Liver (tissue), 9 donors: Measurements from ENCODE around the gene RNF38. TPM values are rescaled to one million over a fixed set of nuclear protein-coding genes. Genes with fewer than 3 reads are reported as not detected.

Experiments
- DNase-seq: peaks from one replicate; pipeline ENCODE4 v3.0.0-alpha.2; 2017; ENCODE audit warnings: low spot score
- H3K27ac ChIP-seq, 2 donors: one replicate each; pipeline ENCODE4 v1.7.0; 2013; ENCODE audit warnings: inconsistent platforms in 2 of 2, low read length in 2 of 2, control low read depth in 1 of 2, low read depth in 1 of 2, mild to moderate bottlenecking in 1 of 2
- H3K27me3 ChIP-seq, 4 donors: one replicate each; pipeline versions ENCODE4 v1.6.1 to v1.7.0; 2013; ENCODE audit warnings: low read length in 3 of 4, inconsistent platforms in 1 of 4, mild to moderate bottlenecking in 1 of 4, moderate library complexity in 1 of 4; ENCODE audit not compliant: control insufficient read depth in 4 of 4, insufficient read depth in 4 of 4
- H3K36me3 ChIP-seq, 4 donors: one replicate each; pipeline versions ENCODE4 v1.6.1 to v1.7.0; 2013; ENCODE audit warnings: low read length in 3 of 4, mild to moderate bottlenecking in 3 of 4, low read depth in 1 of 4, moderate library complexity in 1 of 4; ENCODE audit not compliant: control insufficient read depth in 4 of 4, insufficient read depth in 3 of 4
- H3K4me1 ChIP-seq, 4 donors: one replicate each; pipeline versions ENCODE4 v1.6.1 to v1.7.0; 2013; ENCODE audit warnings: low read length in 3 of 4, mild to moderate bottlenecking in 3 of 4, moderate library complexity in 1 of 4; ENCODE audit not compliant: control insufficient read depth in 4 of 4, insufficient read depth in 4 of 4
- H3K4me3 ChIP-seq, 3 donors: one replicate each; pipeline versions ENCODE4 v1.6.1 to v1.7.0; 2013; ENCODE audit warnings: low read length in 3 of 3, control low read depth in 1 of 3, low read depth in 1 of 3, mild to moderate bottlenecking in 1 of 3
- H3K9ac ChIP-seq, 2 donors: one replicate each; pipeline ENCODE4 v1.7.0; 2013; ENCODE audit warnings: low read length in 2 of 2, mild to moderate bottlenecking in 2 of 2, moderate library complexity in 2 of 2, control low read depth in 1 of 2, low read depth in 1 of 2
- H3K9me3 ChIP-seq, 4 donors: one replicate each; pipeline versions ENCODE4 v1.6.1 to v1.7.0; 2013; ENCODE audit warnings: low read length in 3 of 4; ENCODE audit not compliant: control insufficient read depth in 4 of 4
- CTCF ChIP-seq: fragments of 150-350 bp; IDR thresholded peaks from 2 replicates; pipeline ENCODE4 v1.5.1; 2017; ENCODE audit warnings: improper control_type of control experiment, low read depth, low read length; ENCODE audit not compliant: missing input control
- EGR1 ChIP-seq, 2 donors: IDR thresholded peaks; 2 replicates each; pipeline ENCODE4 v1.6.1; 2016 to 2018; ENCODE audit warnings: antibody characterized with exemption in 2 of 2, low read depth in 2 of 2
- FOXA1 ChIP-seq: IDR thresholded peaks from 2 replicates; pipeline ENCODE4 v1.6.1; 2016; ENCODE audit warnings: antibody characterized with exemption
- FOXA2 ChIP-seq: IDR thresholded peaks from 2 replicates; pipeline ENCODE4 v1.6.1; 2016; ENCODE audit warnings: antibody characterized with exemption
- GABPA ChIP-seq, 2 donors: IDR thresholded peaks in 1 of 2; conservative IDR thresholded peaks in 1 of 2; 2 replicates each; pipeline ENCODE4 v1.6.1; 2016; ENCODE audit warnings: antibody characterized with exemption in 2 of 2, mild to moderate bottlenecking in 1 of 2, moderate library complexity in 1 of 2
- HNF4A ChIP-seq, 2 donors: conservative IDR thresholded peaks; 2 replicates each; pipeline ENCODE4 v1.6.1; 2016; ENCODE audit warnings: antibody characterized with exemption in 2 of 2, mild to moderate bottlenecking in 2 of 2
- HNF4G ChIP-seq: IDR thresholded peaks from 2 replicates; pipeline ENCODE4 v1.6.1; 2016; ENCODE audit warnings: antibody characterized with exemption
- JUND ChIP-seq, 2 donors: IDR thresholded peaks; 2 replicates each; pipeline ENCODE4 v1.6.1; 2016; ENCODE audit warnings: antibody characterized with exemption in 2 of 2
- MAX ChIP-seq: IDR thresholded peaks from 2 replicates; pipeline ENCODE4 v1.6.1; 2016; ENCODE audit warnings: antibody characterized with exemption
- NR2F2 ChIP-seq: IDR thresholded peaks from 2 replicates; pipeline ENCODE4 v1.6.1; 2016; ENCODE audit warnings: antibody characterized with exemption
- RAD21 ChIP-seq, 2 donors: IDR thresholded peaks; 2 replicates each; pipeline ENCODE4 v1.6.1; 2016; ENCODE audit warnings: antibody characterized with exemption in 2 of 2, mild to moderate bottlenecking in 2 of 2
- RXRA ChIP-seq, 2 donors: IDR thresholded peaks; 2 replicates each; pipeline ENCODE4 v1.6.1; 2017 to 2018; ENCODE audit warnings: antibody characterized with exemption in 2 of 2, mild to moderate bottlenecking in 1 of 2
- SP1 ChIP-seq: IDR thresholded peaks from 2 replicates; pipeline ENCODE4 v1.6.1; 2018; ENCODE audit warnings: antibody characterized with exemption, mild to moderate bottlenecking
- TAF1 ChIP-seq: conservative IDR thresholded peaks from 2 replicates; pipeline ENCODE4 v1.6.1; 2016; ENCODE audit warnings: antibody characterized with exemption, mild to moderate bottlenecking
- YY1 ChIP-seq: IDR thresholded peaks from 2 replicates; pipeline ENCODE4 v1.6.1; 2016; ENCODE audit warnings: antibody characterized with exemption, mild to moderate bottlenecking
- WGBS: extraction: QIAGEN DNeasy Blood & Tissue Kit; methylation state at CpG from one replicate; pipeline ENCODE4 v1.1.7; 2013; 5-methylcytosine and 5-hydroxymethylcytosine counted together
- polyA plus RNA-seq, 2 donors: library from polyadenylated mRNA; stranded (reverse) in 1 of 2; unstranded in 1 of 2; fragments of 200-250 nt in 1 of 2; fragments of >200 nt in 1 of 2; fragmentation: Nextera tagmentation in 1 of 2; extraction: Ambion mirVana in 1 of 2; gene quantifications; one replicate each; pipeline versions ENCODE4 v1.2.1 to v1.2.3, GENCODE V29; 2013 to 2015
- total RNA-seq, 2 donors: library from RNA; depleted of rRNA; stranded (reverse); fragments of >200 nt; gene quantifications; one replicate each; pipeline ENCODE4 v1.2.3, GENCODE V29; 2014
- TF ChIP-seq, protein P1 (sequence below): IDR thresholded peaks from 2 replicates; pipeline ENCODE4 v1.6.1; 2016; ENCODE audit warnings: antibody characterized with exemption
- TF ChIP-seq, protein P2 (sequence below): IDR thresholded peaks from 2 replicates; pipeline ENCODE4 v1.6.1; 2016; ENCODE audit warnings: antibody characterized with exemption
- TF ChIP-seq, protein P3 (sequence below): IDR thresholded peaks from 2 replicates; pipeline ENCODE4 v1.6.1; 2016; ENCODE audit warnings: antibody characterized with exemption, mild to moderate bottlenecking
- donor health status: healthy.
- donor health status: healthy.
- donor health status: healthy.
- donor health status: healthy.
- donor health status: healthy.

The RNF38 gene
- total and polyA plus RNA-seq, 4 donors = 3.4 to 16.4 (median 6.9) TPM

DNA sequence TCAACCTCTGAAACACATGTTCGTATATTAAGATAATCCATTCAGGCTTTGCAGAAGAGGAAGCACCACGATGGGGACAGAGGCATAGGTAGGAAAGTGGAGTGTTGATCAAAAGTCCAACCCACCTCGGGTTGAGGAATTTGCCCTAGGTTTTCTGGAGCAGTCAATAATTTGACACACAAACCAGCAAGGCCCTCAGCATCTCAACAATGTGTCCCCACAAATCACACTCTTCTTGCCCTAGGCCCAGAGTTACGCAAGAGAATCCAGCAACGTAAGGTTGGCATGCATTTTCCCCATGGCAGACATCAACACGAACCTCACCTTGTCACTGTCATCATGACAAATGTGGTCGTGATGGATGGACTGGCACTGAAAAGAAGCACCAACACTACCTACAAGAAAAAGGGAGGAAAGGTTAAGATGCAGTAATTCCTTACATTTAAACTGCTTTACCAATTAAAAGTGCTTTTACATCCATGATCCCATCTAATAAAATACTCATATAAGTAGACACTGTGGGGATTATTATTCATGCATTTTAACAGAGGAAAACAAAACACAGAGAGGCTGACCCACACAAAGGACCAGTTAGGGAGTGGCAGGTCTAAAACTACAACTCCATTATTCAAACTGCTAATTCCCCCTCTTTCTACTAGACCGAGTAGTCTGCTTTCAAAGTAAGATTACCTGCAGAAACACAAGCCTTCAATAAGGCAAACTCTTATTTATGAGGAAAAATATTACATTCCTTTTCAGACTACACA is 24.4 kb upstream of the RNF38 start:
- Histone ChIP-seq H3K36me3 (peaks cover 0 to 2% (median 0%) of the 10 kb centered on the region in 4 donors), H3K9ac (no peak overlapping the region), H3K9me3 (no peaks in the 10 kb centered on the region), H3K4me1 (peaks cover 9 to 20% (median 14%) of the 10 kb centered on the region in 4 donors), H3K27me3 (no peaks in the 10 kb centered on the region), H3K27ac (no peak overlapping the region), H3K4me3 (no peak overlapping the region)
- TF ChIP-seq EGR1 (IDR thresholded peaks at IDR 0.05; ENCODE audit: low read depth in 2 of 2) (no peak), SP1 (peak; percentile 34), HNF4G (peak; percentile 41), TAF1 (no peak), JUND (IDR thresholded peaks at IDR 0.05) (no peak), RXRA (IDR thresholded peaks at IDR 0.05) (peak; percentile 41 to 67), HNF4A (conservative IDR thresholded peaks at IDR 0.05) (peak; percentile 86 to 91)
- WGBS = 51% methylated on average over 8 of the region's 8 CpGs
- no peak for DNase-seq

- peaks cover 16 to 32% (median 21%) of the 10 kb centered on the region in 4 donors for H3K4me1 ChIP-seq
- no peaks in the 10 kb centered on the region for H3K9me3 ChIP-seq
- no peak overlapping the region for H3K9ac ChIP-seq
- H3K36me3 ChIP-seq = peaks cover 0 to 2% (median 0%) of the 10 kb centered on the region in 4 donors
- 91% methylated on average over 3 of the region's 3 CpGs for WGBS
- DNase-seq = no peak
- no peak overlapping the region for H3K4me3 ChIP-seq
- no peaks in the 10 kb centered on the region for H3K27me3 ChIP-seq
- H3K27ac ChIP-seq = no peak overlapping the region
- TF ChIP-seq YY1 (no peak), JUND (IDR thresholded peaks at IDR 0.05) (no peak), NR2F2 (no peak), SP1 (no peak), EGR1 (IDR thresholded peaks at IDR 0.05; ENCODE audit: low read depth in 2 of 2) (no peak), CTCF (no peak), RXRA (IDR thresholded peaks at IDR 0.05) (no peak), FOXA2 (no peak), FOXA1 (no peak), RAD21 (IDR thresholded peaks at IDR 0.05) (no peak), HNF4G (no peak), HNF4A (conservative IDR thresholded peaks at IDR 0.05) (no peak), MAX (no peak), TAF1 (no peak), GABPA (IDR thresholded peaks at IDR 0.05 in 1 of 2, conservative IDR thresholded peaks at IDR 0.05 in 1 of 2) (no peak)
- TF ChIP-seq, protein P1, sequence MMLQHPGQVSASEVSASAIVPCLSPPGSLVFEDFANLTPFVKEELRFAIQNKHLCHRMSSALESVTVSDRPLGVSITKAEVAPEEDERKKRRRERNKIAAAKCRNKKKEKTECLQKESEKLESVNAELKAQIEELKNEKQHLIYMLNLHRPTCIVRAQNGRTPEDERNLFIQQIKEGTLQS = no peak
- TF ChIP-seq, protein P2, sequence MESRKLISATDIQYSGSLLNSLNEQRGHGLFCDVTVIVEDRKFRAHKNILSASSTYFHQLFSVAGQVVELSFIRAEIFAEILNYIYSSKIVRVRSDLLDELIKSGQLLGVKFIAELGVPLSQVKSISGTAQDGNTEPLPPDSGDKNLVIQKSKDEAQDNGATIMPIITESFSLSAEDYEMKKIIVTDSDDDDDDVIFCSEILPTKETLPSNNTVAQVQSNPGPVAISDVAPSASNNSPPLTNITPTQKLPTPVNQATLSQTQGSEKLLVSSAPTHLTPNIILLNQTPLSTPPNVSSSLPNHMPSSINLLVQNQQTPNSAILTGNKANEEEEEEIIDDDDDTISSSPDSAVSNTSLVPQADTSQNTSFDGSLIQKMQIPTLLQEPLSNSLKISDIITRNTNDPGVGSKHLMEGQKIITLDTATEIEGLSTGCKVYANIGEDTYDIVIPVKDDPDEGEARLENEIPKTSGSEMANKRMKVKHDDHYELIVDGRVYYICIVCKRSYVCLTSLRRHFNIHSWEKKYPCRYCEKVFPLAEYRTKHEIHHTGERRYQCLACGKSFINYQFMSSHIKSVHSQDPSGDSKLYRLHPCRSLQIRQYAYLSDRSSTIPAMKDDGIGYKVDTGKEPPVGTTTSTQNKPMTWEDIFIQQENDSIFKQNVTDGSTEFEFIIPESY = no peak
- TF ChIP-seq, protein P3, sequence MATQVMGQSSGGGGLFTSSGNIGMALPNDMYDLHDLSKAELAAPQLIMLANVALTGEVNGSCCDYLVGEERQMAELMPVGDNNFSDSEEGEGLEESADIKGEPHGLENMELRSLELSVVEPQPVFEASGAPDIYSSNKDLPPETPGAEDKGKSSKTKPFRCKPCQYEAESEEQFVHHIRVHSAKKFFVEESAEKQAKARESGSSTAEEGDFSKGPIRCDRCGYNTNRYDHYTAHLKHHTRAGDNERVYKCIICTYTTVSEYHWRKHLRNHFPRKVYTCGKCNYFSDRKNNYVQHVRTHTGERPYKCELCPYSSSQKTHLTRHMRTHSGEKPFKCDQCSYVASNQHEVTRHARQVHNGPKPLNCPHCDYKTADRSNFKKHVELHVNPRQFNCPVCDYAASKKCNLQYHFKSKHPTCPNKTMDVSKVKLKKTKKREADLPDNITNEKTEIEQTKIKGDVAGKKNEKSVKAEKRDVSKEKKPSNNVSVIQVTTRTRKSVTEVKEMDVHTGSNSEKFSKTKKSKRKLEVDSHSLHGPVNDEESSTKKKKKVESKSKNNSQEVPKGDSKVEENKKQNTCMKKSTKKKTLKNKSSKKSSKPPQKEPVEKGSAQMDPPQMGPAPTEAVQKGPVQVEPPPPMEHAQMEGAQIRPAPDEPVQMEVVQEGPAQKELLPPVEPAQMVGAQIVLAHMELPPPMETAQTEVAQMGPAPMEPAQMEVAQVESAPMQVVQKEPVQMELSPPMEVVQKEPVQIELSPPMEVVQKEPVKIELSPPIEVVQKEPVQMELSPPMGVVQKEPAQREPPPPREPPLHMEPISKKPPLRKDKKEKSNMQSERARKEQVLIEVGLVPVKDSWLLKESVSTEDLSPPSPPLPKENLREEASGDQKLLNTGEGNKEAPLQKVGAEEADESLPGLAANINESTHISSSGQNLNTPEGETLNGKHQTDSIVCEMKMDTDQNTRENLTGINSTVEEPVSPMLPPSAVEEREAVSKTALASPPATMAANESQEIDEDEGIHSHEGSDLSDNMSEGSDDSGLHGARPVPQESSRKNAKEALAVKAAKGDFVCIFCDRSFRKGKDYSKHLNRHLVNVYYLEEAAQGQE = no peak
Observed at GRCh38 chr9:36423206-36423605, 23.1 kb upstream of the RNF38 start.
